ENCODE data around the gene PM20D1.

- TF ChIP-seq CTCF (IDR thresholded peaks at IDR 0.05; ENCODE audit: poor library complexity), result no peak
- TF ChIP-seq EZH2 (IDR thresholded peaks at IDR 0.05; ENCODE audit: borderline replicate concordance), result no peak
- no peak for TF ChIP-seq EZH2phosphoT487 (IDR thresholded peaks at IDR 0.05; ENCODE audit: low read depth, severe bottlenecking, unreplicated experiment)
Measured at GRCh38 chr1:205802060-205802459, 47.9 kb downstream of the PM20D1 start.
